GM20000 (cell line): ENCODE results near the gene STC2.

Experiments
- DNase-seq: peaks from one replicate; pipeline ENCODE4 v3.0.0; 2012; ENCODE audit warnings: low spot score
- TF ChIP-seq, protein P1 (sequence below): IDR thresholded peaks from 2 replicates; pipeline ENCODE4 v1.5.1; 2012; ENCODE audit warnings: mild to moderate bottlenecking, control low read depth; ENCODE audit errors: extremely low read depth, missing control alignments

STC2 gene

DNA sequence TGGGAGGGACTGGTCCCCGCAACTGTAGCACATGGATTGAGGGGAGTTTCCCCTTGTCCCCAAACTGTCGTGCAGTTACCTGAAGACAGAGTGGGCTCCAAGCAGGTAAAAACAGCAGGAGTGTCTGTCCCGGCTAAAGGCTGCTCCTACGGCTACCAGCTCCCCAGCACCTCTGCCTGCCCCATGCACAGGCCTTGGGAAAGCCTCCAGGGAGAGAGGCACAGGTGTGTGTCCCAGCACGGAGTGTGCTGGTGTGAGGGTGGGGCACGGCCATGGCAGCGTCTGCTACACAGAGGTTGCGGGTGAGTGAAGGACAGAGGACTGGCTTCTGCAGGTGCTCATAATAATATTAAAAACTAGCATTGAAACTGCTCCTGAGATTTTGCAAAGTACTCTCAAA lies 30.4 kb downstream of the STC2 start:
- DNase-seq: no peak
- TF ChIP-seq, protein P1, sequence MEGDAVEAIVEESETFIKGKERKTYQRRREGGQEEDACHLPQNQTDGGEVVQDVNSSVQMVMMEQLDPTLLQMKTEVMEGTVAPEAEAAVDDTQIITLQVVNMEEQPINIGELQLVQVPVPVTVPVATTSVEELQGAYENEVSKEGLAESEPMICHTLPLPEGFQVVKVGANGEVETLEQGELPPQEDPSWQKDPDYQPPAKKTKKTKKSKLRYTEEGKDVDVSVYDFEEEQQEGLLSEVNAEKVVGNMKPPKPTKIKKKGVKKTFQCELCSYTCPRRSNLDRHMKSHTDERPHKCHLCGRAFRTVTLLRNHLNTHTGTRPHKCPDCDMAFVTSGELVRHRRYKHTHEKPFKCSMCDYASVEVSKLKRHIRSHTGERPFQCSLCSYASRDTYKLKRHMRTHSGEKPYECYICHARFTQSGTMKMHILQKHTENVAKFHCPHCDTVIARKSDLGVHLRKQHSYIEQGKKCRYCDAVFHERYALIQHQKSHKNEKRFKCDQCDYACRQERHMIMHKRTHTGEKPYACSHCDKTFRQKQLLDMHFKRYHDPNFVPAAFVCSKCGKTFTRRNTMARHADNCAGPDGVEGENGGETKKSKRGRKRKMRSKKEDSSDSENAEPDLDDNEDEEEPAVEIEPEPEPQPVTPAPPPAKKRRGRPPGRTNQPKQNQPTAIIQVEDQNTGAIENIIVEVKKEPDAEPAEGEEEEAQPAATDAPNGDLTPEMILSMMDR: no peak

DNA sequence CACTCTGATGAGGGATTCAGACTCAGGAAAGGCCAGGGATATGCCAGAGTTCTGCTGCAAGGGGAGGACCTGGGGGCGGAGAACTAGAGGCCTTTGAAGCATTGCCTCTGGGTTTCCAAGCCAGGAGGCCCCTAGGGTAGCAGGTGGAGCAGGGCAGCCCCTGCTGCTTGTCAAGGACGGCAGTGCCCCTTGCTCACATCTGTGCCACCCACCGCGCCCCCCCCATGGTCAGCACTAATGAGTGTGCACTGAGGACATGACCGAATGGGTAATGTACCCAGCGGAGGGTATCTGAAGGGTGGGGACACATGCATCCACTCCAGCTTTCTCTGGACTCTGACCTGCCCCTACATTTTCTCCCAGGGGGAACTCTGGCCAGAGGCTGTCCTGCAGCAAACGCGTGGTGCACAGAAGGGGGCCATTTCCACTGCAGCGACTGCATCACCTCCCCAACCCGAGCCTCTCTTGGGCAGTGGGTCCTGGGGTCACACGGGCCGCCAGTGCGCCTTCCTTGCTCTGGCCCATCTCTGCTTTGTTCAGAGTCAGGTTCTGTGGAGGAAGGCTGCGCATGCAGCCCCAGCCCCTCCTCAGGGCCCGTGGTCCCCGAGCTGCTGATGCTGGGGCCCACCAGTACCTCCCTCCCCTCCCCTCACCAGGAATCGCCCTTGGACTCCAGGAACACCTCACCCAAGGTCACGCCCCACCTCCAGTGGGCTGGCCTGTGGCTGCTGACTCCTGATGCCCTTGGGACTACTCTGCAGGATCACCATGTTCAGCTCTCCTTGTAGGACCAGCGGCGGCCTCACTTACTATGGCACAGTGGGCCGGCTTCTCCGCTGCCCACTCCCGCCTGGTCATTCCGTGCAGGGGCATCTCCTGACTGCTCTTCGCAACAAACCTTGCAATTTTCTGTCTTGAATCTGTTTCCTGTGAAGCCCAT lies 31.2 kb downstream of the STC2 start:
- TF ChIP-seq, protein P1: no peak

DNA sequence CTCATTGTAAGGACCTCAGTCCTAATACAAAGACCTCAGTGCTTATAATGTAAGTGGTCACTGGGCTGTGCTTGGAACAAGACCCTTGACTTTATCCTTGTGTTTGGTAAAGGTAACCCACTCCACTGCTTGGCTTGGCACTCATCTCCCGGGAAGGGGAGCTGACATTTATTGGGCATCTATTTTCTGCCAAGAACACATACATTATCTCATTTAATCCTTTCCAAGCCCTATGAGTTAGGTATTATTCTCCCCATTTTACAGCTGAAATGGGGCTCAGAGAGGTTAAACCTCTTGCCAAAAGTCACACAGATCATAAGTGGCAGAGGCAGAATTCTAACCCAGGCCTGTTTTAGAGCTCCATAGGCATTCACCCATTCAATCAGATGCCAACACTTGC lies 32.4 kb downstream of the STC2 start:
- no peak for DNase-seq
- TF ChIP-seq, protein P1: no peak

More for the DNA sequence above, 31.2 kb downstream of the STC2 start:
- no peak for DNase-seq

DNA sequence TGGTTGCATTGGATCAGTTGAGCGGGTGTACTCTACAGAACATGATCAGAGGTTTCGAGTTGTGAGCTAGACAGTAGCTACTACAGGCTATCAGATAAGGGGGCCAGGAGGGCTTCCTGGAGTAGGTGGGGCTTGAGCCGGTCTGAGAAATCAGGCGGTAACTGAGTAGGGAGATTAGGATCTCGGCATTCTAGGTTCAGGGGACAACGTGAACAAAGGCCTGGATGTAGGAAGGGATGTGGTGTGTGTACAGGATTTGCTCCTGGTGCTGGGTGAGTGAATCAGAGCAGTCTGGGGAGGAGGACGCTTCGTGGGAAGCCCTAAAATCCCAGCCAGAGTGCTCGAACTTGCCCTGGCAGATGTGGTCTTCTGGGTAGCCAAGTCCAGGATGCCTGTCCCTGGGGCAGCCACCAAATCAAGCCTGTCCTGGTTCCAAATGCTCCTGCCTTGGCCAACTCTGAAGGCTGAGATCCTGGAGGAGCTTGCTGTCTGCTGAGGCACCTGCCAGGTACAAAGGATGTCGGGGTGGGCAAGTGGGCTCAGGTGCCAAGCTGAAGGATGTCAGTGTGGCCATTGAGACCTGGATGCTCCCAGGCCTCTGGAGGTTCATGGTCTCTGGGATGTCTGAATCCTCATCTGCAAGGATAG lies 33.4 kb downstream of the STC2 start:
- TF ChIP-seq, protein P1: no peak
- DNase-seq: no peak

DNA sequence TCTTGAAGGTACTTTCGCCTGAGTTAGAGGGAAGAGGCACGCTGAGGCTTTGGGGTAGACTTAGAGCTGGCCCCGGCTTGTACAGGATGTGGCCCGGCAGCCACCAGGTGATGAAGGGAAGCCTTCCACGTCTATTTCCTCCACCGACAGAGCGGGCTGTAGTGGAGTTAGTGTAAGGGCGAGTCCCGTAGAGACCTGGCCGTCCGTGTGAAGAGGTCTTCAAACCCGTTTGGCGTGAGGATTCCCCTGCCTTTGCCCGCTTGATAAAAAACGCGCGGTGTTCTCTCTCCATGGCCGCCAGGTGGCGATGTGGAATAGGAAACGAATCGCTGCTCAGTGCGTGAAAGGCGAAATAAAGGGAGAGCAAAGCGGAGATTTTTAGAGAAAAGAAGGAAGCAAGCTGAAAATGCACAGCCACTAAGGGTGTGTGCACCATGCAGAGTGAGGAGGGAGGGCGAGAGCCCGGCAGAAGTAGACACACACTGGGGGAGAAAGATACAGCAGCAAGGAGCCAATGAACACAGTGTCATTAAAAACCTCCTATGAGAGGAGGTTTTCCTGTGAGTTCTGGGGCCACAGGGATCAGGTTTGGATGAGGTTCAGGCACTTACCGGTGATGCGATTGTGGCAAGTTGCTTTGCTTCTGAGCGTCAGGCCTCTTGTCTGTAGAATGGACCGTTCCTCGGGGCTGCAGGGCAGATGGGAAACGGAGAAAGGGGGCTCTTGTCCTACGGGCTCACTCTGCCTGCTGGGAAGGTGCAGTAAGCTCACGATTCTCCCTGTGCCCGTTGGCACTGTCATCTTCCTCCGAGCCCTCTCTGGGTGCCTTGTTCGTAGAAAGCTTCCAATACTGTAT lies 34.2 kb downstream of the STC2 start:
- TF ChIP-seq, protein P1: peak; percentile 89
- peak; percentile 81 for DNase-seq

DNA sequence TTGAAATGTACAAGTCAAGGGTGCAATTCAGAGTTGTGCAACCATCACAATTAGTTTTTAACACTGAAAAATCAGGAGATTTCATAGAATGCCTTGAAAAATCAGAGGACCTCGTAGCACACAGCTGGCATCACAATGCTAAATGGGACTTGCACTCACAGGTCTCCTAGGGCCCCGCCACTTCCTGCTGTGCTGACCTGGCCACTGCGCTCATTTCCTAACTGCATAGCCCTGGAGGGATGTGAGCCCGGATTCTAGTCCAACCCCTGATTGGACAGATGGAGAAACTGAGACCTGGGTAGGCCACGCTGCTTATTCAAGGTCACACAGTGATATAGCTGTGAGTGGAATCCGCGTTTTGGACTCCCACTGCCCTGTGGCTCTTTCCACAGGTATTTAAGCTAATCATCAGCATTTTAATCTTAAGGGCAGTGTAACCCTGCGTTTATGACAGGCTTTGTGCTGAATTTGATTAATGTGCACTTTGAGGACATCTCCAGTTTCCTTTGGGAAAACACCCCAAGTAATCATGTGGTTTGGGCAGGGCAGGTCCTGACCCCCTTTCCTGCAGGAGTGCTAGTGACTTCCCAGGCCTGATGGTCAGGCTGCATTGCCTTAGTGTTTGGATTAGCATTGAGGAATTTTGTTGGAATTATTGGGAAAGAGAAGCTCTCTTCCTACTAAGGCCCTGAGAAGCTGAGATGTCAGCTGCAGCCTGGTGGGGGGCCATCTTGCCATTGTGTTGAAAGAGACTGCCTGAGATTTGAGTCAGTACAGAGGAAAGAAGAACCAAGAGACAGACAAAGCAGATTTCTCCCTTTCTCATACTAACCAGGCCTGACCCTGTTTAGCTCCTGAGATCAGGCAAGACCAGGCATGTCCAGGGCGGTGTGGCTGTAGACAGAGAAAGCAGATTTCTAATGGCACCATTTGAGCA lies 36.2 kb downstream of the STC2 start:
- TF ChIP-seq, protein P1: no peak
- DNase-seq: peak; percentile 58
